WTC11 (cell line): ENCODE results near the gene FBXW4. TPM values are rescaled to one million over a fixed set of nuclear protein-coding genes. Genes with fewer than 3 reads are reported as not detected.
A peak's percentile ranks its signal among the peaks of the same experiment; 100 is the strongest.

Source experiments
- ESRRA ChIP-seq: sonication (generic); formaldehyde crosslinking; IDR thresholded peaks from 2 replicates; pipeline ENCODE4 v1.8.1; 2022; ENCODE audit warnings: mild to moderate bottlenecking, missing genetic modification reagents, borderline replicate concordance
- ETV6 ChIP-seq: sonication (generic); formaldehyde crosslinking; IDR thresholded peaks from 2 replicates; pipeline ENCODE4 v1.8.1; 2022; ENCODE audit warnings: mild to moderate bottlenecking, missing genetic modification reagents
- FOXK1 ChIP-seq: sonication (generic); formaldehyde crosslinking; IDR thresholded peaks from 2 replicates; pipeline ENCODE4 v1.8.0; 2022; ENCODE audit warnings: mild to moderate bottlenecking, moderate library complexity, missing genetic modification reagents
- FOXP1 ChIP-seq: sonication (generic); formaldehyde crosslinking; IDR thresholded peaks from 2 replicates; pipeline ENCODE4 v1.8.0; 2022; ENCODE audit warnings: missing genetic modification reagents, mild to moderate bottlenecking, moderate library complexity, borderline replicate concordance
- GABPB1 ChIP-seq: sonication (generic); formaldehyde crosslinking; IDR thresholded peaks from 2 replicates; pipeline ENCODE4 v1.8.1; 2023; ENCODE audit warnings: mild to moderate bottlenecking, missing genetic modification reagents
- GTF2I ChIP-seq: fragments of 250-450 bp; sonication (Bioruptor Pico); conservative IDR thresholded peaks from 2 replicates; pipeline ENCODE4 v1.4.0; 2021; ENCODE audit warnings: mild to moderate bottlenecking
- JAZF1 ChIP-seq: fragments of 250-450 bp; sonication (Bioruptor Pico); IDR thresholded peaks from 2 replicates; pipeline ENCODE4 v1.9.0; 2021; ENCODE audit warnings: moderate library complexity, mild to moderate bottlenecking, inconsistent platforms
- KAT7 ChIP-seq: sonication (generic); formaldehyde crosslinking; IDR thresholded peaks from 2 replicates; pipeline ENCODE4 v1.8.1; 2023; ENCODE audit warnings: missing genetic modification reagents, mild to moderate bottlenecking, borderline replicate concordance
- MXD4 ChIP-seq: fragments of 250-450 bp; sonication (Bioruptor Pico); IDR thresholded peaks from 2 replicates; pipeline ENCODE4 v1.8.0; 2021; ENCODE audit warnings: mild to moderate bottlenecking, moderate library complexity, borderline replicate concordance
- NR2C2 ChIP-seq: sonication (generic); formaldehyde crosslinking; IDR thresholded peaks from 2 replicates; pipeline ENCODE4 v1.8.0; 2022; ENCODE audit warnings: mild to moderate bottlenecking, missing genetic modification reagents
- OVOL2 ChIP-seq: fragments of 250-450 bp; sonication (Bioruptor Pico); IDR thresholded peaks from 2 replicates; pipeline ENCODE4 v1.9.0; 2021; ENCODE audit warnings: mild to moderate bottlenecking, borderline replicate concordance
- SOX15 ChIP-seq: fragments of 250-450 bp; sonication (Bioruptor Pico); IDR thresholded peaks from 2 replicates; pipeline ENCODE4 v1.9.0; 2021; ENCODE audit warnings: mild to moderate bottlenecking
- STAT6 ChIP-seq: sonication (generic); formaldehyde crosslinking; conservative IDR thresholded peaks from 2 replicates; pipeline ENCODE4 v1.8.1; 2023; ENCODE audit warnings: mild to moderate bottlenecking, low read depth, missing genetic modification reagents, moderate library complexity
- ZNF219 ChIP-seq: sonication (generic); formaldehyde crosslinking; IDR thresholded peaks from 2 replicates; pipeline ENCODE4 v1.8.0; 2023; ENCODE audit warnings: missing genetic modification reagents, mild to moderate bottlenecking, borderline replicate concordance
- ZNF423 ChIP-seq: fragments of 250-450 bp; sonication (Bioruptor Pico); IDR thresholded peaks from 2 replicates; pipeline ENCODE4 v2.1.2; 2022; ENCODE audit warnings: mild to moderate bottlenecking, moderate library complexity
- ZNF512 ChIP-seq: sonication (generic); formaldehyde crosslinking; IDR thresholded peaks from 2 replicates; pipeline ENCODE4 v1.8.1; 2022; ENCODE audit warnings: missing genetic modification reagents, borderline replicate concordance
- total RNA-seq: library from RNA; stranded (reverse); gene quantifications from 3 replicates; pipeline ENCODE4 v1.2.3, GENCODE V29; 2021
- TF ChIP-seq, protein P1 (sequence below): sonication (generic); formaldehyde crosslinking; IDR thresholded peaks from 2 replicates; pipeline ENCODE4 v1.8.0; 2022; ENCODE audit warnings: mild to moderate bottlenecking, missing genetic modification reagents
- TF ChIP-seq, protein P2 (sequence below): sonication (generic); formaldehyde crosslinking; conservative IDR thresholded peaks from 2 replicates; pipeline ENCODE4 v1.8.1; 2022; ENCODE audit warnings: mild to moderate bottlenecking, missing genetic modification reagents
- TF ChIP-seq, protein P3 (sequence below): sonication (generic); formaldehyde crosslinking; IDR thresholded peaks from 2 replicates; pipeline ENCODE4 v1.8.0; 2022; ENCODE audit warnings: missing genetic modification reagents
- TF ChIP-seq, protein P4 (sequence below): sonication (generic); formaldehyde crosslinking; IDR thresholded peaks from 2 replicates; pipeline ENCODE4 v1.8.0; 2023; ENCODE audit warnings: mild to moderate bottlenecking, missing genetic modification reagents

The FBXW4 gene
- total RNA-seq, 1 experiment from 2014 or later, result 45.3 TPM

GRCh38 chr10:101693978-101694673 lies 844 bp downstream of the FBXW4 start (continued):
- TF ChIP-seq, protein P1, sequence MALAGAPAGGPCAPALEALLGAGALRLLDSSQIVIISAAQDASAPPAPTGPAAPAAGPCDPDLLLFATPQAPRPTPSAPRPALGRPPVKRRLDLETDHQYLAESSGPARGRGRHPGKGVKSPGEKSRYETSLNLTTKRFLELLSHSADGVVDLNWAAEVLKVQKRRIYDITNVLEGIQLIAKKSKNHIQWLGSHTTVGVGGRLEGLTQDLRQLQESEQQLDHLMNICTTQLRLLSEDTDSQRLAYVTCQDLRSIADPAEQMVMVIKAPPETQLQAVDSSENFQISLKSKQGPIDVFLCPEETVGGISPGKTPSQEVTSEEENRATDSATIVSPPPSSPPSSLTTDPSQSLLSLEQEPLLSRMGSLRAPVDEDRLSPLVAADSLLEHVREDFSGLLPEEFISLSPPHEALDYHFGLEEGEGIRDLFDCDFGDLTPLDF, result no peak
- TF ChIP-seq GABPB1 (no peak; the same call in 1 of the 2 replicates), MXD4 (CRISPR knock-in tag) (no peak), ETV6 (CRISPR knock-in tag) (no peak), KAT7 (CRISPR knock-in tag) (no peak; the same call in none of the 2 replicates), FOXP1 (peak; percentile 72; the same call in 1 of the 2 replicates), ZNF219 (CRISPR knock-in tag) (no peak; the same call in 1 of the 2 replicates), ZNF512 (CRISPR knock-in tag) (no peak), FOXK1 (CRISPR knock-in tag) (peak; percentile 64), ZNF423 (CRISPR knock-in tag) (no peak), SOX15 (no peak), GTF2I (no peak), ESRRA (CRISPR knock-in tag) (no peak), JAZF1 (CRISPR knock-in tag) (no peak), NR2C2 (CRISPR knock-in tag) (no peak), STAT6 (CRISPR knock-in tag) (no peak), OVOL2 (CRISPR knock-in tag) (no peak)
- TF ChIP-seq, protein P2, sequence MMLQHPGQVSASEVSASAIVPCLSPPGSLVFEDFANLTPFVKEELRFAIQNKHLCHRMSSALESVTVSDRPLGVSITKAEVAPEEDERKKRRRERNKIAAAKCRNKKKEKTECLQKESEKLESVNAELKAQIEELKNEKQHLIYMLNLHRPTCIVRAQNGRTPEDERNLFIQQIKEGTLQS, result no peak
- TF ChIP-seq, protein P3, sequence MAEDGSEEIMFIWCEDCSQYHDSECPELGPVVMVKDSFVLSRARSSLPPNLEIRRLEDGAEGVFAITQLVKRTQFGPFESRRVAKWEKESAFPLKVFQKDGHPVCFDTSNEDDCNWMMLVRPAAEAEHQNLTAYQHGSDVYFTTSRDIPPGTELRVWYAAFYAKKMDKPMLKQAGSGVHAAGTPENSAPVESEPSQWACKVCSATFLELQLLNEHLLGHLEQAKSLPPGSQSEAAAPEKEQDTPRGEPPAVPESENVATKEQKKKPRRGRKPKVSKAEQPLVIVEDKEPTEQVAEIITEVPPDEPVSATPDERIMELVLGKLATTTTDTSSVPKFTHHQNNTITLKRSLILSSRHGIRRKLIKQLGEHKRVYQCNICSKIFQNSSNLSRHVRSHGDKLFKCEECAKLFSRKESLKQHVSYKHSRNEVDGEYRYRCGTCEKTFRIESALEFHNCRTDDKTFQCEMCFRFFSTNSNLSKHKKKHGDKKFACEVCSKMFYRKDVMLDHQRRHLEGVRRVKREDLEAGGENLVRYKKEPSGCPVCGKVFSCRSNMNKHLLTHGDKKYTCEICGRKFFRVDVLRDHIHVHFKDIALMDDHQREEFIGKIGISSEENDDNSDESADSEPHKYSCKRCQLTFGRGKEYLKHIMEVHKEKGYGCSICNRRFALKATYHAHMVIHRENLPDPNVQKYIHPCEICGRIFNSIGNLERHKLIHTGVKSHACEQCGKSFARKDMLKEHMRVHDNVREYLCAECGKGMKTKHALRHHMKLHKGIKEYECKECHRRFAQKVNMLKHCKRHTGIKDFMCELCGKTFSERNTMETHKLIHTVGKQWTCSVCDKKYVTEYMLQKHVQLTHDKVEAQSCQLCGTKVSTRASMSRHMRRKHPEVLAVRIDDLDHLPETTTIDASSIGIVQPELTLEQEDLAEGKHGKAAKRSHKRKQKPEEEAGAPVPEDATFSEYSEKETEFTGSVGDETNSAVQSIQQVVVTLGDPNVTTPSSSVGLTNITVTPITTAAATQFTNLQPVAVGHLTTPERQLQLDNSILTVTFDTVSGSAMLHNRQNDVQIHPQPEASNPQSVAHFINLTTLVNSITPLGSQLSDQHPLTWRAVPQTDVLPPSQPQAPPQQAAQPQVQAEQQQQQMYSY, result no peak
- TF ChIP-seq, protein P4, sequence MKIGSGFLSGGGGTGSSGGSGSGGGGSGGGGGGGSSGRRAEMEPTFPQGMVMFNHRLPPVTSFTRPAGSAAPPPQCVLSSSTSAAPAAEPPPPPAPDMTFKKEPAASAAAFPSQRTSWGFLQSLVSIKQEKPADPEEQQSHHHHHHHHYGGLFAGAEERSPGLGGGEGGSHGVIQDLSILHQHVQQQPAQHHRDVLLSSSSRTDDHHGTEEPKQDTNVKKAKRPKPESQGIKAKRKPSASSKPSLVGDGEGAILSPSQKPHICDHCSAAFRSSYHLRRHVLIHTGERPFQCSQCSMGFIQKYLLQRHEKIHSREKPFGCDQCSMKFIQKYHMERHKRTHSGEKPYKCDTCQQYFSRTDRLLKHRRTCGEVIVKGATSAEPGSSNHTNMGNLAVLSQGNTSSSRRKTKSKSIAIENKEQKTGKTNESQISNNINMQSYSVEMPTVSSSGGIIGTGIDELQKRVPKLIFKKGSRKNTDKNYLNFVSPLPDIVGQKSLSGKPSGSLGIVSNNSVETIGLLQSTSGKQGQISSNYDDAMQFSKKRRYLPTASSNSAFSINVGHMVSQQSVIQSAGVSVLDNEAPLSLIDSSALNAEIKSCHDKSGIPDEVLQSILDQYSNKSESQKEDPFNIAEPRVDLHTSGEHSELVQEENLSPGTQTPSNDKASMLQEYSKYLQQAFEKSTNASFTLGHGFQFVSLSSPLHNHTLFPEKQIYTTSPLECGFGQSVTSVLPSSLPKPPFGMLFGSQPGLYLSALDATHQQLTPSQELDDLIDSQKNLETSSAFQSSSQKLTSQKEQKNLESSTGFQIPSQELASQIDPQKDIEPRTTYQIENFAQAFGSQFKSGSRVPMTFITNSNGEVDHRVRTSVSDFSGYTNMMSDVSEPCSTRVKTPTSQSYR (CRISPR knock-in tag), result no peak
